Activated T-helper 1 cell treated with anti-CD3 and anti-CD28 coated beads, Interleukin-2, amount 50 U/mL, for 16 hours (primary cell): ENCODE measurements around the gene ADD1.
"Not testable (repeated sequence)": the region's sequence is repeated elsewhere in the genome, so short reads cannot be mapped to it uniquely, and the experiment has no call there.

Experiments used
- DNase-seq, 2 donors: peaks; one replicate each; pipeline ENCODE4 v3.0.0-alpha.2; 2020; ENCODE audit warnings: low read depth in 1 of 2, low spot score in 1 of 2

The ADD1 gene

DNA sequence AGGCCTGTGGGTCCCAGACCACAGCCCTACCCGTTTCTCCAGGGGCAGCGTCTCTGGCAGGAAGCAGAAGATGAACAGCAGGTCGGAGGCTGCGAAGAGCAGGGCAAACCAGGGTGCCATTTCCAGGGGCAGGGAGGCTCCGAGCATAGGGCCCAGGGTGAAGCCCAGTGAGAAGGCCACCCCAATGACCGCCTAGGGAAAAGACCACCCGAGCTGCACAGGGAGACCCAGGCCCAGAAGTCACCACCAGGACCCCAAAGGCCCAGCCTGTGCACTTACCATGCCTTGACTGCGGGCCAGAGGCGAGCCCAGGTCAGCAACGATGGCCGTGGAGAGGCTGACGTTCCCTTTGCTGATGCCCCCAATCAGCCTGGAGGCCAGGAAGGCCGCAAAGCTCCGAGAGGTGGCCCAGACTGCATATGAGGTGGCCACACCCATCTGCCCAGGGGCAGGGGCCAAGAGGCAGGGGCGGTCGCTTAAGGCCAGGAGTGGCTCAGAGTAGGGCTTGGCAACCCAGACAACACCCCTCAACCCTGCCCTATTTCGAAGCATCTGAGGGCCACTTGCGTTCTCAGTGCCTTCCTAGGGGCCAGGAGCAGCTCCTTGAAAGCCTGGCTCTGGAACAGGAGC, 88.8 kb downstream of the ADD1 start:
- no peak for DNase-seq

DNA sequence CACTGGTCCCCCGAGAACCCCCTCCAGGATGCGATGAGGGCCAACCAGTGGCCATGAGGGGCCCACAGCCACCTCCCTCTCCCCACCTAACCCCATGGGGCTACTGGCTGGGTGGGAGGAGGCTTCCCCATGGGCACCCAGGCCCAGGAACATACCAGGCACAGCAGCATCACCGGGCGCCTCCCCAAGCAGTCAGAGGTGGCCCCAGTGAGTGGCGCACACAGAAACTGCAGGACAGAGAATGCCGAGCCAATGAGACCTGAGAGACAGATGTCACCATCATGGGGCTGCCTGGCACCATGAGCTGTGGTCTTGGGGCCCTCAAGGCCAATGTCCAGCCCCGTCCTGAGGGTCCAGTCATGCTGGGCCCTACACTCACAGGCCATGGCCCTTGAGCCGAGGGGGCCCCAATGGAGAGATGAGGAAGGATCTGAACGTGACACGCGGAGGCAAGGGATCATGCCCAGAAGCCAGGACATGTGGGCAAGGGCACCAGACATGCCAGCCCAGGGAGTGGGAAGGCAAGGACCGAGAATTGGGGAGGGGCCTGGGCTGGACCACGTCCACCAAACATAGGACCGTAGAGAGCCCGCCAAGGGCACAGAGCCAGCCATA, 89.4 kb downstream of the ADD1 start:
- no peak for DNase-seq

DNA sequence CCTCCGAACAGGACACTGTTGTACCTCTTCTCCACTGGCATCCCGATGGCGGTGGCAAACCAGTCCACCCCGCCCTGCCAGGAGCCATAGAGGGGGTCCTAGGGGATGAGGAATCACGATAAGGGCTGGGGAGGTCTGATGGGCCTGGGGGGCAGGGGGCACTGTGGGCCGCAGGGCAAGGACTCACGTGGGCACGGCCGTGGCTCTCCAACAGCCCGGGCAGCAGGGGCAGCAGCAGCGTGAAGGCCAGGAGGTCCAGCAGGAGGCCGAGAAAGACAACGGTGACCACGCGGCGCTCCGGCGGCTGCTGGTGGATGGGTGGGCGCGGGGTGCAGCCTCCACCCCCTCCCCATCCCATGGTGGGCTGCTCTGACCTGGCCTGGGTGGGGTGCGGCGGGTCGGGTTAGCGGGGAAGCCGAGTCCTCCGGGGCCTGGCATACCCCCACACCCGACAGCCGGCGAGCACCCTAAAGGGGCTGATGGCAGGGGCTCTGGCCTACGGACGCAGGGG, 90.0 kb downstream of the ADD1 start:
- DNase-seq = no peak

DNA sequence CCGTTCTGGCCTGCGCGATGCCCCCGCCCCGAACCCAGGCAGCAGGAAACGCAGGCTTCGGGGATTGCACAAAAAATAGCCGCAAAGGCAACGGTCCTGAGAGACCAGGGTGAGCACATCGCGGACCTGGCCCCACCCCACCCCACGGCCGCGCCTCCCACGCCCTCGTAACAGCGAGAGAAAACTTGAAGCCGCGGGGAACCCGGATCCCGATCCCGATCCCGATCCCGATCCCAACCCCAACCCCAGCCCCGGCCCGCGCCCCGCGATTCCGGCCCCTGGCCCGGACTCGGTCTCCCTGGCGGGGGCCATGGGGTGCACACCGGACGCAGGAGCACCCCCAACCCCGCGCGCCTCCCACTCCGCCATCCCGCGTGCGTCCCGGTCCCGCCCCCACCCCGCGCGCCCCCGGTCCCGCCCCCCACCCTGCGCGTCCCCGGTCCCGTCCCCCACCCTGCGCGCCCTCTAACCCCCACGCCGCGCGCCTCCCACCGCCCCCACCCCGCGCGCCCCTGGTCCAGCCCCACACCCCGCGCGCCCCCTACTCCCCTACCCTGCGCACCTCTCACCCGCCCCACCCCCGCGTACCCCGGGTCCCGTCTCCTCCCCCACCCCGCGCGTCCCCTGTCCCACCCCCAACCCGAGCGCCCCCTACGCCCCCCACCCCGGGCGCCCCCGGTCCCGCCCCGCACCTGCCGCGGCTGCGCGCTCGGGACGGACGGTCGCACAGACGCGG, 90.6 kb downstream of the ADD1 start:
- no peak for DNase-seq

DNA sequence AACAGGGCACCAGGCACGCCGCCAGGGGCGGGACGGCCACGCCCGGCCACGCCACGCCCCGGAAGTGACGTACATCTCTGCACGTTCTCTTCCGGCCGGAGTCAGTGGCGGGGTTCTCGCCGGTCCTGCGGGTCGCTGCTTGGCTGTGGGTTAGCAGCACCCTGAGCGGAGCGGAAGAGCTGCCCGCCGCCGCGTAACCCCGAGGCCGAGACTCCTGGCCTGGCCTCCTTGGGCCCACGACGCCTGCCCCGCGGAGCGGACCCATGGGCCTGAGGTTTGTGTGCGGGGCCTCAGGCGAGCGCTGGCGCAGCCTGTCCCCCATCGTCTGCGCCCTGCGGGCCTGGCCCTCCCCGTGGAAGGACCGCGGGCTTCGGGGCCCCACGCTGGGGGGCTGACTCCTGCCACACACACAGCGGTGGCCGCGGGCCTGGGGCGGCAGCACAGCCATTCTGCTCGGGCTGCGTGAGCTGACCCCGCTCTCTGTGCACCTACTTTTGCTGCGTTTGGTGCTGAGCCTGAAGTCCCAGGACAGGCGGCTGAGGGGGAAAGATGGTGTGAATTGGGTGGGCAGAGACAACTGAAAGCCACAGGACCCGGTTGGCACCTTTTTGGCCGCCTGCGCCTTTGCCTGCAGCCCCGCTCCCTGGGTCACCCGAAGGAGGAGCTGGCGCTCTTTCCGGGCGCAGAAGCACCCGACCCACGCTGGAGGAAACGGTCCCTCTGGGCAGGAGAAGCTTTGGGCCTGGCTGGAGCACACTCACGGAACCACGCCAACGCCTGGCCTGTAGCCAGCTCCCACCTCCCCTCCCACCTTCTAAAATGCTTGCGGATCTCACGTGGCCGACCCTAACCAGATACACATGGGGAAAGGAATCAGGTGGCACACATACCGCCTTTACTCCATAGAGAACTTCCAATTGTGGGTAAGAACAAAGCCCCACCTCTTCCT, 91.4 kb downstream of the ADD1 start:
- DNase-seq = peak; percentile 95 to 96

DNA sequence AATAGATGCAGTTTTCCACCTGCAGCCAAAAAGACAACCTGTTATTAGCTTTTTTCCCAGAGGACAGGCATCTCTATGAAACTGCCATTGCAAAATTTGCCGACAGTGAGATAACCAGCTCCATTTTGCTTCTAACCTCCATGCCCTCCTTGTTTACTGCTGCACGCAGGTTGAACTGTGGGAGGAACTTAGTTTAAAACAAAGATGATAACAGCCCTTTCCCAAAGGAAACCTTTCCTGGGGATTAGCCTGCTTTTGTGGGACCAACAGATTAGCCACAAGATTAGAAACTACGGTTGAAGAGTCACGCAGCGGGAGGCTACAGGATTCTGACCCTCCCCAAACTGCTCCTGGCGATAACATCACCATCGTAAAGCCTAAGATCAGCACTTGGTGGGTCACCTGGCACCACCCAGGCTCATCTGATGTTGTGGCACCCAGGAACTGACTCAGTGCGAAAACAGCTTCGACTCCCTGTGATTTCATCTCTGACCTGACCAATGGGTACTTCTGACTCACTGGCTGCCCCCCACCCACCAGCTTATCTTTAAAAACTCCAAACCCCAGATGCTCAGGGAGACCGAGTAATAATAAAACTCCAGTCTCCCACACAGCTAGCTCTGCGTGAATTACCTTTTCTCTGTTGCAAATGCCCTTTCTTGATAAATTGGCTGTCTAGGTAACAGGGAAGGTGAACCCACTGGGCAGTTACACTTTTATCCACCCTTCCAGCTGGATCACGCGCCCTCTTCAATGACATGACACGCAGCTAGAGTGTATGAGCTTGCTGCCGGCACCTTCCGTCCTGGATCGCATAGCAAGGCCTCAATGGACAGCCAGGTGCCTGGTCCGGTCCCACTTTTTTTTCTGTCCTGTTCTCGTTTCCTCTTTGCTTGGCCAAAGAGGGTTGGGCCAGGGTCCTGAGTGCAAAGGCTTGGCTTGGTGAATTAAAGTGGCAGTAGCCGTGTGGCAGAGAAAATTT, 92.4 kb downstream of the ADD1 start:
- no peak for DNase-seq

DNA sequence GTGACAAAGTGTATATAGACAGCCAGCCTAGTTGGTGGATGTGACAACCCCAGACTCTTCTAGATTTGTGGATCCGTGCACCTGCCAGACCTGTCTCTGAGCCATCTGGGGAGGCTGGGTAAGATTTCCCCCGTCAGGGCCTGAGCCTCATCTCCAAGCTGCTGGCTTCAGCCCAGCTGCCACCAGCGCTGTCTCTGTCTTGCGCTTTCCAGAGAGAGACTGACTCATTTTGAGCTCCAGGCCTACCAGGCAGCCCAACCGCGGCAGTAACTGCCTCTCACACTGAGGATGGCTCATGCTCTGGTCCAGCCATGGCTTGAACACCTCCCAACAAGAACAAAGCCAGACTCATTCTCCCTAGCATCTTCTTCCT, 93.1 kb downstream of the ADD1 start:
- no peak for DNase-seq

DNA sequence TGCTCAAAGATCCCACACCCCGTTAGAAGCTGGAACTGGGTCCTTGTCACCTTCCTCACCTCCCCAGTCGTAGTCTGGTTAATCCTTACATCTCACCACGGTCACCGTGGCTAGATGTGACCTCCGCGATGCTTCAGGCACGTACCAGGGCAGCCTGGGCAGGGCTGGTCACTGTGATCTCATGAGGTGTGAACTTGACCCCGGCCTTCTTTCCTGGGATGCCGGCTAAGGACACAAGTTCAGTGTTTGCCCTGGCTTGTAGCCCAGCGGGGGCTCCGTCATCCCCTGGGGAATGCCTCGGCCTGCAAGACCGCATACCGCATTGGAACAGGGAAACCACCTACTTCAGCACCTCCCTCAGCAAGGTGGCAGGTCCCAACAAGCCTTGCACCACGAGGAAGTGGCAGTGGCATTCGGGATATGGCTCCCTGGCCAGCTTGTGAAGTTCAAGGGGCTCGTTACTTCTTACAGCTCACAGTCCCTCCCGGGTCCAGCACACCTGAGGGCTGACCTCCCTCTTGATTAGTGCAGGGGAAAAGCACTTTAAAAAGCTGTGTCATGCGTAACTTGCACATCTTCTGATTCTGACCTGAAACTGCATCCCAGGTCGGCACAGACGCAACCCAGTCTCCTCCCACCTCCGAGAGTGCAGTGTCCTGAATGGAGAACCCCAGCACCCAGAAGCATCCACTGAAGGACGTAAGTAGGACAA, 93.7 kb downstream of the ADD1 start:
- DNase-seq = no peak

DNA sequence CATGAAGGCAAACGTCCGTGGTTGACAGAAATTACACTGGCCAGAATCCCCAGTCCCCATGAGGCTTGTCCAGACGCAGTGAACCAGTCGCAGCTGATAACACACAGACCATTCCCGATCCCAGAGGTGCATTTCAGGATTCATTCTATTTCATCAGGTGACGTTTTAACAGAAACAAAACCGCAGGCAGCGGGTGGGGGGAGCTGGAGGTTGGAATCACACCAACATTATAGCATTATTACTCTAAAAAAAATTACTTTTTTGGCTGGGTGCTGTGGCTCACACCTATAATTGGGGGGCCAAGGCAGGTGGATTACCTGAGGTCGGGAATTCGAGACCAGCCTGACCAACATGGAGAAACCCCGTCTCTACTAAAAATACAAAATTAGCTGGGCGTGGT, 94.3 kb downstream of the ADD1 start:
- DNase-seq = no peak

DNA sequence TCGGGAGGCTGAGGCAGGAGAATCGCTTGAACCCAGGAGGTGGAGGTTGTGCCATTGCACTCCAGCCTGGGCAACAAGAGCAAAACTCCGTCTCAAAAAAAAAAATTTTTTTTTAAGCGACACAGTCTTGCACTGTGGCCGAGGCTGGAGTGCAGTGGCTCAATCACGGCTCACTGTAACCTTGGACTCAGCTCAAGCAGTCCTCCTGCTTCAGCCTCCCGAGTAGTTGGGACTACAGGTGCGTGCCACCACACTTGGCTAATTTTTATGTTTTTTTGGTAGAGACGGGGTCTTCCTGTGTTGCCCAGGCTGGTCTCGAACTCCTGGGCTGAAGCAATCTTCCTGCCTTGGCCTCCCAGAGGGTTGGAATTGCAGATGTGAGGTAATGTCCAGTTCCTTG, 94.8 kb downstream of the ADD1 start:
- not testable (repeated sequence) for DNase-seq

DNA sequence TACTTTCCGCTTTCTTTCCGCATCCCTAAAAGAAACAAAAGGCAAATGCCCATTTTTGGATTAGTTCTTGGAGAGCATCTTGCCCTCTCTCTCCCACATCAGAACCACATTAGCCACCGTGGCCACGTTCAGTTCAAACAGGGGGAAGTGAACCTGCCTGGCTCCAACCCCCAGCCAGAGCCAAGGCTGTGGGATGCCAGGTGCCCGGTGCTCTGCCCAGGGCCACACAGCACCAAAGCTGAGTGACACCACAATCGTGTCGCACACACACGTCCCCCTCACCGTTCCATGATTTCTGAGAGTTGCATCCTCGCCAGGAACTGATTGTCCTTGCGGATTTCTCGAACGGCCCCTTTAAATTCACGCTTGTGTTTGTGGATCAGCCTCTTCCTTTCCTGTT, 95.3 kb downstream of the ADD1 start:
- DNase-seq = no peak

DNA sequence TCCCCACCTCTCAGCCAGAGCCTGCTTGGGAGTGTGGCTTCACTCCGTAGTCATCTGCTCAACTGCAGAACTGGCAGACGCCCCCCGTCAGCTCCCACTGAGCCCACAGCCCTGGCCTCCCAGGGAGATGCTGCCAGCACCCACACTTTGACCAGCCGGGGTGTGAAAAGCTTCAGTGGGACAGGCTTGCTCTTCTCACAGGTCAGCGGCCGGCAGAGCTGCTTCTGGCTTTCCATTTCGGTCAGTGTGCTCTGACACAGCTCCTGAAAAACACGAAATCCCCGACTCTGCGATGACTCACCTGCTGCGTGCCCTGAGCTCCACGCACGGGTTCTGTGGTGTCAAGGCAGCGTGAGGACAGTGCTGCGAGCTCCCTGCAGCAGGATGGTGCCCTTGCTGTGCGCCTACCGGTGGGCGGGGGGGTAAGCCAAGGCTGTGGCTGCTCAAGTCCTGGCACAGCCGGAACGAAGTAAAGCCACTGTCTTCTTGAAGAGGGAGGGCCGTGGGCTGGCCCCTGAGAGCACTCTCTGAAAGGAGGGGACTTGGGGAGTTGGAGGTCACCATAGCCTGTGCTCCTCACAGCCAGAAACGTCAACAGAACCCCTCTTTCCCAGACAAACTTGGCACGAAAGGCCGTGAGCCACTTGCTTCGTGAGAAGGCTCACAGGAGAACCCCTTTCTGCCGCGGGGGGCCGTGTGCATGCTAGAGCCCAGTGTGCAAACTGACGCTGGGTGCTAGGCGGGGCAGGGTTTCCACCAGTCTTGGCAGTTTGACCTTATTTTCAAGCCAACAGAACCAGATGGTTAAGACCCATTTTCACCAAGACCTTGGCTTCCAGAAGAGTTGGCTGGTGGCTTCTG, 96.0 kb downstream of the ADD1 start:
- DNase-seq = no peak

DNA sequence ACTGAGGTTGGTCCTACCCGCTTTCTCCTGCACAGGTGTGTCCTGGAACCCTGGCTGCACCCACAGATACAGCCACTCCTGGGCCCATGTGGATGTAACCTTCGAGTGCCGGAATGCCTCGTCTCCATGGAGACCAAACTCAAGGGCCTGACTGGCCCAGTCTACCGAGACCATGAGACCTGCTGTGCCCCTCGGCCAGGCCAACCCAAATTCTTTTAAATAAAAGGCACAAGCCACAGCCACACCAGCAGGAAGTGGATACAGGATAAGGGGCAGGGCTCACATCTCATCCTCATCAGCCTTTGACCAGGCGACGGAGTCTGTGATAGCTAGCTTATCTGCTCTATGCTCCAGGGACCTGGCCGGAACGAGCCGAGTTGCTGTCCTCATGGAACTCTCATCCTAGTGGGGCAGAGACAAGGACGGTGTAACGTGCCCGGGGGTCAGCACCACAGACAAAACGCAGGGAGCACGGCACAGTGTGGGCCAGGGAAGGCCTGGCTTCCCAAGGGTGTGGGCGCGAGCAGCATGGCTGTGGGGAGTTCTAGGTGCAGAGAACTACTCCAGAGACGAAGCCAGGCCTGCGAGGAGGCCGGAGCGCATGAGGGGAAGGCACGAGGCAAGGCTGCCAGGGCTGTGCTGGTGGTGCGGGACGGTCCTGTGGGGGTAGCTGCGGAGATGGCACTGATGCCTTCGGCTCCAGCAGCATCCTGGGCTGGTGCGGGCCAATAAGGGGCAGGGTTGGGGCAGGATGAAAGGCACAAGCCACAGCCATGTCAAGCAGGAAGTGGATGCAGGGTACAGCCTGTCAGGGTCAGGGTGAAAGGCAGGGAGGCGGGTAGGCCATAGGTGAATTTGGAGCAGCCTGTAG, 96.9 kb downstream of the ADD1 start:
- DNase-seq = no peak

DNA sequence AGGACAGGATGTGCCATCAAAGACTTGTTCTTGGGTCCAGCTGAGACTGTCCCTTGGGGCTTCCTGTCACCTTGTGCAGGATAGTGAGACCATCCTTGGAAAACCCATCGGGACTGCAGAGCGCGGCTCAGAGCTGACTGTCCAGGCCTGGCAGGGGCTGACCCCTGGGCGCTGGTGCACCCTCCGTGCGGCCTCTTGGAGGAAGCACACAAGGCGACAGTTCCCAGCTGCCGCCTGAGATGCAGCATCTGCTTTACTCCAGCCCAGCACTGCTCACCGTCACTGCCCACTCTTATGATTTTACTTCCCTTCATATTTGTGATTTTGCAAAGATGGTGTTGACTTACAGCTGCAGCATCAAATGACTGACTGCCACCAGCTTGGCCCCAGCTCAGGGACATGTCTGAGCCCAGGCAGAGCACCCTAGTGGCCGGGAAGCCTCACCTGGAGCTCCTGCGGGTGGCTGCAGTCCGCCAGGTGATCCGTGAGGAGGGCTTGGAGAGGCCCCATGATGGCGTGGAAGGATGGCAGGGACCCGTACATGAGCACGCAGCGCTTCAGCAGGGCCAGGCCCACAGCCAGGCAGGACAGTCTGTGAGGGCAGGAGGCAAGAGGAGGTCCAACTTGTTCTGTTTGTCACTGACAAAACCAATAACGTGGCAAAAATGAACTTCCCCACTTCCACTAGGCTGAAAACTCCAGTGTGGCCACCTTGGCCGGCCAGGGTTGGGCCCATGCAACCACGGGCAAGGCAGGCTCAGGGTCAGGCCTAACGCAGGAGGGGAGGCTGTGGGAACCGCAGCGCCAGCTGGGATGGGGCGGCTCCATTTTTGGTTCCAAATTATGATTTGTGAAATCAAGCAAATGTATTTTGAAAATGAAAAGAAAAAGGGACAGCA, 97.7 kb downstream of the ADD1 start:
- DNase-seq = no peak

DNA sequence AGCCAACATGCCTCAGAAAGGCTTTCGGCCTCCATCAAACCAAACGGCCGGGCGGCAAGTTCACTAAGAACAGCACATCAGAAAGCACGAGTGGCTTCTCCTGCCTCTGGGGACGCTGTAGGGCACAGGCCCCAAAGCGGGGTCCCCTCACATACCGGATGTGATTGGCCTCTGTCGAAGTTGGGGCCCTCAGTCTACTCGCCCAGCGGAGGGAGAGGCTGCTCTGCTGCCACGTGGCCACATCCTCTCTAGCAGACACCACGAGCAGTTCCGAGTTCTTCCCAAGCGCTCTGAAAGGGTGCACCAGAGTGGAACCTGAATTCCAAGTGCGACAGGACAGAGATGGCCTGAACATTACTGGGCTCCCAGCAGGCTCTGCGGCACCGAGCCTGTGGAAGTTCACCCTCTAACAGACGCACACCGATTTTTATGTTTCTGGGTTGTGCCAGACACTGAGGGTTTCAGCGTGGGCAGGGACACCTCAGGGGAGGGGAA, 98.4 kb downstream of the ADD1 start:
- no peak for DNase-seq
